ENCODE results near the gene CFAP46.
"Not testable (repeated sequence)": the region's sequence is repeated elsewhere in the genome, so short reads cannot be mapped to it uniquely, and the experiment has no call there.

The CFAP46 gene

DNA sequence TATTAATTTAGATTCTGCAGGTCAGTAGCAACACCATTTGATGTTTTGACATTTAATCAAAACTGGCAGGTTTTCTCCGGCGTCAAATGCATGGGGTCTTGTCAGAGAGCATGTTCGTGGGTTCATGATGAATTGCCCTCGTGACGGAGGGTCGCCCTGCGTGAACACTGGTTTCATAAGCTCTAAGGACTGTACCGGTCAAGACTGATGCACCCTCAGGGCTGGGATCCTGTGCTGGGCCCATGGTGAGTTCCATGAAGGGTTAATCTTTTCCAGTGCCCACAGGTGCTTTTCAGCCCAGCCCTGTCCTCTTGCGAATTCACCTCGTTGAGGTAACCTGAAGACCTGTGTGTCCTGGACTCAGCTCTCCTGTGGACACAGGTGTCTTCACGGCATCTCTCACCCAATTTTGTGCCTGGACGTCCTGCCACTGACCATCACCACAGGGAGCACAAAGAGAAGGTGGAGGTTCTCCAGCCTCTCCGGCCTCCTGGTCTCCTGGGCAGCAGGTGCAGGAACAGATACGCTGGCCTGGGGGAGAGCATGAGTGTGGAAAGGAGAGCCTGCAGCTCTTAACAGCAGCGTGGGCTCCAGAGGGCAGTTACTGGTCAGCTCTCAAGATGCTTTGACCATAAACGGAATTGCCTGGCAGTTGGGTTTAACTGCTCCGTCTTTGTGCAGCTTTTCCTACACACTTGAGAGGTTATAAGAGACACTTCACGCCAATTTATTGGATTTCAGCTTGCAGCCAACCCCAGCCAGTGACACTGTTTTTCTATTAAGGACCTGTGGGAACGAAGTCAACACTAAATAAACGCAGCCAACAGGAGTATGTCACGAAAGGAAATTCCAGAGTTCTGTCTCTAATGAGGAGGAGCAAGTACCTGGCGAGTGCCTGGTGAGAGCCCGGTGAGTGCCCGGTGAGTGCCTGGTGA is 37.4 kb upstream of the CFAP46 start:
- DNase-seq (ENCODE audit: low read depth in 3 of 3) = no peak

DNA sequence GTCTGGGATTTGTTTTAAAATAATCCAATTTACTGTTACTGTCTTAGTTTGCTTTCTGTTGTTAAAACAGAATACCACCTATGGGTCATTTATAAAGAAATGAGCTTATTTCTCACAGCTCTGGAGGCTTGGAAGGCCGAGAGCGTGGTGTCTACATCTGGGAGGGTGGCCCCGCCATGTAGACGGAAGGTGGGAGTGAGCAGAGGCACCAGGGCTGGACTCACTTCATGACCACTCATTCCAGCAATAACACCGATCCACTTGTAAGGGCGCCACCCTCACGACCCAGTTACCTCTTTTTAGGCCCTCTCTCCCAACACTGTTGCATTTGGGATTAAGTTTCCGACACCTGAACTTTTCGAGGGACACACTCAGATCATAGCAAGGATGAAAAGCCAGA is 36.2 kb upstream of the CFAP46 start:
- DNase-seq (ENCODE audit: low read depth in 3 of 3) = no peak

- DNase-seq (ENCODE audit: low read depth in 3 of 3) = no peak
These were observed 35.4 kb upstream of the CFAP46 start for GRCh38 chr10:132977807-132978206.

- no peak for DNase-seq (ENCODE audit: low read depth in 3 of 3)
These were observed 34.7 kb upstream of the CFAP46 start for GRCh38 chr10:132977076-132977475.

GRCh38 chr10:132975831-132976682 is 33.7 kb upstream of the CFAP46 start:
- DNase-seq (ENCODE audit: low read depth in 3 of 3) = no peak

- DNase-seq (ENCODE audit: low read depth in 3 of 3) = no peak
These were observed 32.8 kb upstream of the CFAP46 start for GRCh38 chr10:132974886-132975830.

GRCh38 chr10:132974249-132974796 is 32.0 kb upstream of the CFAP46 start:
- no peak for DNase-seq (ENCODE audit: low read depth in 3 of 3)

DNA sequence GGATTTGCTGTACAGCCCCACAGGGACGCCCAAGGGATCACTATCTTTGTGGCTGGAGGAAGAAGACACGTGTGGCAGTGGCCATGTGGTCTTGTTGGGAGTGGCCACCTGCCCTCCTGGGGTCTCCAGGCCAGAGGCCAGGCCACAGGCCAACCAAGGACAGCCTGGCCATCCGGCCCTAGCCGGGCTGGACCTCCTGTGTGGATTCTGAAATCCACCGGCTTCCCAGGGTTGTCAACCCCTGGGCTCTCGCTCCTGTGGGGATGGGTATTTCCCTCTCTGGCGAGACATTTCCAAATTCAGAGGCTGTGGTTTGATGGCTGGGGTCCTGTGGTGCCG is 31.5 kb upstream of the CFAP46 start:
- DNase-seq (ENCODE audit: low read depth in 3 of 3) = no peak

DNA sequence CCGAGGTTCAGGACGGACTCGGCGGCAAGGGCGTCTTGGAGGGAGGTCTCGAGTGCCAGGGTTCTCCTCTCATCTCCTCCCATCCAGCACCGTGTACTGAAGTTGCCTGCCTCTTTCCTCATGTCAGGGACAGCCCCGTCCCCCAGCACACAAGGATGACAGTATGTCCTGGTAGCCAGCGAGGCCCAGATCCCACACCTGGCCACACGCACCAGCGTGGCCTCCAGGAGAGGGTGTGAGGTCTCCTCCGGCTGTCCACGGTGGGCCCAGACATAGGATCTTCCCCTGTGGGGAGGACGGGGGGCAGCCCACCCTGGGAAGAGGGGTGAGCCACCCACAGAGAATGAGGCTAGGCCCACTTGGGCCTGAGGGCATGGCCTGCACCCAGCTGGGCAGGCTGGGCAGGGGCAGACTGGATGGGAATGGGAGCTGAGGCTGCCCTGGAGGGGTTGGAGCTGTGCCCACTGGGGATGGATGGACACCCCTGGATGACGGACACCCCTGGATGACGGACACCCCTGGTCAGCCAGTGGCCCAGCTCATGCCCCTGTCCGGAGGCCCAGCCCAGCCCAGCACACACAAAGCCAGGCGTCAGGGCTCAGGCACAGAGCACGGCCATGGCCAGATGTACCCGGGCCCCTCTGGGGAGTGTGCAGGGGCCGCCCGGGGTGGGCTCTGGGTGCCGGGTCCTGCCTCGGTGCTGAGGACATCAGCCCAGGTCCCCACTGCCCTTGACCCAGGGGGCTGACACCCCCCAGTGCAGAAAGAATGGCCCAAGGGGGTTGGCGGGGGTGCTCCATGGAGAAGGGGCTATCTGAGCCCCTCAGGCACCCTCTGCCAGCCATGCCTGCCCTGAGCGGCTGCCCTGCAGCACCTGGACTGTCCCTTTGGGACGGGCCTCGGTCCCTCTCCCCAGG is 30.9 kb upstream of the CFAP46 start:
- DNase-seq (ENCODE audit: low read depth in 3 of 3) = no peak

- no peak for DNase-seq (ENCODE audit: low read depth in 3 of 3)
These were observed 30.0 kb upstream of the CFAP46 start for GRCh38 chr10:132972149-132972985.

GRCh38 chr10:132971448-132972148 is 29.2 kb upstream of the CFAP46 start:
- DNase-seq (ENCODE audit: low read depth in 3 of 3) = no peak

DNA sequence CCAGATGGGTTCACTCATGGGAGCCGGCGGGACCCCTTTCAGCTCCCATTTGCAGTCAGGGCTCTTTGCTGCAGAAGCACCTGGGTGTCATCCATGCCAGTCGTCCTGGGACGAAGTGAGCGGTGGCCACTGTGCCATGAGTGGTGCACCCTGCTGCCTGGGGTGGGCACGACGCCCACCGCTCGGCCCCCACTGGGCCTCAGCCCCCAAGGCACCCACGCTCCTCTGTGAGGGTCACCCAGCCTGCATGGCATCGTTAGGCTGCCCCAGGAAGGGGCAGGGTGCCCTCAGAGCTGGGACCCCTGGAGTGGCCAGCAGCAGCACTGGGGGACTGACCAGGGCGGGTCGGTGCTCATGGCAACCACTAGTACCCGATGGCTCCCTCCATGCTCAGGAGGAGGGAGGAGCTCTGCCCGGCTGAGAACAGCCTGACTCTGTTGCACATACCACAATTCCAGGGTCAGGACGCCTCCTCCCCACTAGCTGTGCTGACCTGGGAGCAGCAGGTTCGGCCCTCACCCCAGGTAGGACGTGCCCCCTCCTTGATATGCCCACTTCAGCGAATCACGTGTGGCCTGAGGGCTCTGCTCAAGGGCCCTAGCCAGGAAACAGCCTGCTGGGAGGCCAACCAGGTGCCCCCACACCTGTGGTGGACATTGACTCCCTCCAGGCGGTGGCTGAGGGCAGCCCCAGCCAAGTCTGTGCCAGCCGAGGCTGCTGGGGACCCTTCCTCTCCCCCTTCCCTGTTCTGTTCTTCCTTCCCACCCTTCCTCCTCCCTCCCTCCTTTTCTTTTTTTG is 28.5 kb upstream of the CFAP46 start:
- DNase-seq (ENCODE audit: low read depth in 3 of 3) = no peak

DNA sequence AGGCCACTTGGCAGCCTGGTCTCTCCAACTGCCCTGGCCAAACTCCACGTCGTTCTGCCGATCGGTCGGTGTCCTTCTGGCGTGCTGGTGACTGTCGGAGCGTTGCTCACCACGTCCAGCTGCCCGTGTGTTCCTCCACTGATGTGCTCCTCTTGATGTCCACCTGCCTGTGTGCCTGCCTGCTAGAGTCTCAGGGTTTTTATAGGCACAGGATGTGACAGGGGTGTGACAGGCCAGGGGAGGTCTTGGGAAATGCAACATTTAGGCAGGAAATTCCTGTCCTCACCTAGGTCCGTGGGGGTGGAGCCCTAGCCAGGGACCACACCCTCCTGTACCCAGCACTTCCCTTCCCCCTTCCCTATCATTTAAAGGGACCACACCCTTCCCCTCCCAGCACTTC is 25.2 kb upstream of the CFAP46 start:
- DNase-seq (ENCODE audit: low read depth in 3 of 3) = no peak

- no peak for DNase-seq (ENCODE audit: low read depth in 3 of 3)
These were observed 23.2 kb upstream of the CFAP46 start for GRCh38 chr10:132965411-132966057.

GRCh38 chr10:132964707-132965410 is 22.5 kb upstream of the CFAP46 start:
- not testable (repeated sequence) for DNase-seq (ENCODE audit: low read depth in 3 of 3)

GRCh38 chr10:132964231-132964630 is 21.9 kb upstream of the CFAP46 start:
- no peak for DNase-seq (ENCODE audit: low read depth in 3 of 3)

Data from stimulated activated CD4-positive, alpha-beta T cell treated with anti-CD3 and anti-CD28 coated beads, TNF-alpha, amount 100 ng/mL, for 4 hours (primary cell).